Left lobe of liver (tissue), 2 donors: ENCODE measurements around the gene DIP2C. TPM values are rescaled to one million over a fixed set of nuclear protein-coding genes. Genes with fewer than 3 reads are reported as not detected.

Source experiments
- ATAC-seq: fragments of 200-7000 bp; cut with Tn5 transposase; one replicate; pipeline ENCODE4 v1.9.1; 2020; ENCODE audit warnings: mild to moderate bottlenecking, moderate library complexity
- DNase-seq: peaks from one replicate; pipeline ENCODE4 v3.0.0-alpha.2; 2020; ENCODE audit warnings: low spot score
- total RNA-seq: library from RNA; stranded (reverse); gene quantifications from one replicate; pipeline ENCODE4 v1.2.1, GENCODE V29; 2021
- donor health status: DM: no; HTN: no; CAD: no; lungs with moderate emphysema.
- donor health status: DM: no; HTN: yes; CAD: no.

Gene DIP2C
- total RNA-seq, 1 donor from 2014 or later: 13.9 TPM

GRCh38 chr10:630581-631073 lies 58.8 kb downstream of the DIP2C start:
- DNase-seq (no peak), ATAC-seq (no peak)

GRCh38 chr10:629186-629998 lies 60.1 kb downstream of the DIP2C start:
- DNase-seq (no peak), ATAC-seq (no peak)

GRCh38 chr10:628386-629045 lies 61.0 kb downstream of the DIP2C start:
- ATAC-seq: no peak
- no peak for DNase-seq

- DNase-seq (no peak), ATAC-seq (no peak)
Observed at GRCh38 chr10:627032-627992, 62.2 kb downstream of the DIP2C start.

GRCh38 chr10:625751-626711 lies 63.4 kb downstream of the DIP2C start:
- ATAC-seq (no peak), DNase-seq (no peak)

GRCh38 chr10:625333-625696 lies 64.2 kb downstream of the DIP2C start:
- no peak for DNase-seq

GRCh38 chr10:624605-625332 lies 64.7 kb downstream of the DIP2C start:
- peak; percentile 57 for ATAC-seq
- no peak for DNase-seq

More at GRCh38 chr10:625333-625696, 64.2 kb downstream of the DIP2C start:
- peak; percentile 69 for ATAC-seq

- DNase-seq: no peak
- ATAC-seq: no peak
Observed at GRCh38 chr10:624312-624604, 65.2 kb downstream of the DIP2C start.

- ATAC-seq (no peak), DNase-seq (no peak)
Observed at GRCh38 chr10:623477-624311, 65.8 kb downstream of the DIP2C start.

GRCh38 chr10:623014-623413 lies 66.5 kb downstream of the DIP2C start:
- DNase-seq: no peak
- ATAC-seq: no peak

- DNase-seq: no peak
- no peak for ATAC-seq
Observed at GRCh38 chr10:621981-622740, 67.3 kb downstream of the DIP2C start.

GRCh38 chr10:621513-621912 lies 68.0 kb downstream of the DIP2C start:
- DNase-seq (no peak), ATAC-seq (no peak)

GRCh38 chr10:620971-621370 lies 68.5 kb downstream of the DIP2C start:
- ATAC-seq: no peak
- no peak for DNase-seq

GRCh38 chr10:620417-620816 lies 69.1 kb downstream of the DIP2C start:
- DNase-seq (no peak), ATAC-seq (no peak)

- ATAC-seq (no peak), DNase-seq (no peak)
Observed at GRCh38 chr10:619710-620109, 69.8 kb downstream of the DIP2C start.

GRCh38 chr10:618229-618989 lies 71.1 kb downstream of the DIP2C start:
- peak; percentile 81 for ATAC-seq

GRCh38 chr10:617471-617870 lies 72.0 kb downstream of the DIP2C start:
- DNase-seq: no peak
- no peak for ATAC-seq

More at GRCh38 chr10:618229-618989, 71.1 kb downstream of the DIP2C start:
- no peak for DNase-seq
